ENCODE data around the gene CARF. TPM values are rescaled to one million over a fixed set of nuclear protein-coding genes. Genes with fewer than 3 reads are reported as not detected.
A peak's percentile ranks its signal among the peaks of the same experiment; 100 is the strongest.

Gene CARF
- total RNA-seq, 1 experiment from 2014 or later: 4.2 TPM

DNA sequence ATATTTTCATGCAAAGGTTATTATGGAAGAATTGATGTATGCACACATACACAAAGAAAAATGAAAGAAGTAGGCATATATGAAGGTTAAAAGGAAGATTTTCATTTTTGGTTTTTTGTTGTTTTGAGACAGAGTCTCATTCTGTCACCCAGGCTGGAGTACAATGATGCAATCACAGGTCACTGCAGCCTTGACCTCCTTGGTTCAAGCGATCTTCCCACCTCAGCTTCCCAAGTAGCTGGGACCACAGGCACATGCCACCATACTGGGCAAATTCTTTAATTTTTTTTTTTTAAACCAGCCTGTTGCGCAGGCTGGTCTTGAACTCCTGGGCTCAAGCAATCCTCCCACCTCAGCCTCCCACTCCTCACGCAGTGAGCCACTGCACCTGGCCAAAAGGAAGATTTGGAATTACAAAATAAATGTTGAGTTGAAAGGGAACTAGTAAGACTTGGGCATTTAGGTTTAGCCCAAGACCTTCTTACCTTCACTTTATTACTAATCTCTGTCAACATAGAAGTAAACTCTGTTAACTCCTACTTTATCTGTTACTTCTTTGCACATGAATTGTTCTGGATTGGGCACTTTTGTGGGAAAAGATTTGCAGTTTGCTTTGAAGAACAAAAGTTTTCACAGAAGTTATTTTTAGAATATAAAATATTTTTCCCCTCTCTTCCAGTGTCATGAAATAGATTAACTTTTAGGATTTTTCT, 70.9 kb downstream of the CARF start:
- Mint-ChIP-seq H3K27ac (peak overlapping the region in 1 of 3 experiments; percentile 31; a peak in 1 of 7 replicates), H3K4me1 (no peaks in the 10 kb centered on the region), H3K36me3 (ENCODE audit: insufficient read depth in 1 of 3, low read depth in 3 of 3) (peaks cover 6 to 27% (median 11%) of the 10 kb centered on the region in 3 experiments), H3K9me3 (peaks cover 5 to 7% of the 10 kb centered on the region in 2 experiments; a peak in 3 of 5 replicates), H3K4me3 (no peak overlapping the region), H3K27me3 (ENCODE audit: low read depth) (no peaks in the 10 kb centered on the region; the same call in 1 of the 2 replicates)
- H3K56ac ChIP-seq (ENCODE audit: insufficient read length, low read depth, low read length): no peak overlapping the region
- no peaks in the 10 kb centered on the region for H3K23me2 ChIP-seq (ENCODE audit: insufficient read length, low read depth, low read length, poor library complexity, severe bottlenecking)
- no peak overlapping the region for H2BK15ac ChIP-seq (ENCODE audit: low read depth, low read length)
- no peaks in the 10 kb centered on the region for H3K4me1 ChIP-seq (ENCODE audit: insufficient read depth, low read length)
- no peak overlapping the region for H2BK12ac ChIP-seq (ENCODE audit: insufficient read length, low read depth, low read length)
- H4K91ac ChIP-seq (ENCODE audit: insufficient read length, low read depth, low read length): no peak overlapping the region
- no peak overlapping the region for H3K9ac ChIP-seq (ENCODE audit: extremely low read depth, insufficient read length, low read length)
- no peaks in the 10 kb centered on the region for H3K9me3 ChIP-seq (ENCODE audit: control insufficient read depth, low read depth, low read length)
- H3T11ph ChIP-seq (ENCODE audit: low read length): no peak overlapping the region
- H3K27ac ChIP-seq (ENCODE audit: insufficient read length, low read depth, low read length): no peak overlapping the region
- H4K5ac ChIP-seq (ENCODE audit: insufficient read length, low read depth, low read length): no peak overlapping the region
- no peak overlapping the region for H2AK5ac ChIP-seq (ENCODE audit: insufficient read length, low read length)
- H4K20me1 ChIP-seq (ENCODE audit: control insufficient read depth, insufficient read depth, insufficient read length): no peaks in the 10 kb centered on the region
- no peak overlapping the region for H3K4ac ChIP-seq (ENCODE audit: low read depth, low read length)
- H4K8ac ChIP-seq (replicated peaks; ENCODE audit: insufficient read length, low read depth, low read length): no peak overlapping the region
- no peak overlapping the region for H2BK20ac ChIP-seq (ENCODE audit: low read depth, low read length, poor library complexity, severe bottlenecking)
- no peak overlapping the region for H3K4me2 ChIP-seq (ENCODE audit: insufficient read depth, insufficient read length, low read length)
- DNase-seq: no peak
- no peak overlapping the region for H3K14ac ChIP-seq (ENCODE audit: insufficient read depth, low read length)
- H2BK120ac ChIP-seq (ENCODE audit: low read depth, low read length, poor library complexity, severe bottlenecking): no peak overlapping the region
- H2BK5ac ChIP-seq (ENCODE audit: insufficient read length, low read length): no peak overlapping the region
- no peak overlapping the region for H2AFZ ChIP-seq (ENCODE audit: low read length)
- H3K79me2 ChIP-seq (ENCODE audit: insufficient read depth, low read length): no peaks in the 10 kb centered on the region
- no peak overlapping the region for H3K18ac ChIP-seq (ENCODE audit: insufficient read length, low read depth, low read length)
- no CpG with 5 or more reads among the region's 3 CpGs for WGBS (ENCODE audit: extremely low coverage, insufficient read length, low lambda C conversion rate)
- TF ChIP-seq, protein P1, sequence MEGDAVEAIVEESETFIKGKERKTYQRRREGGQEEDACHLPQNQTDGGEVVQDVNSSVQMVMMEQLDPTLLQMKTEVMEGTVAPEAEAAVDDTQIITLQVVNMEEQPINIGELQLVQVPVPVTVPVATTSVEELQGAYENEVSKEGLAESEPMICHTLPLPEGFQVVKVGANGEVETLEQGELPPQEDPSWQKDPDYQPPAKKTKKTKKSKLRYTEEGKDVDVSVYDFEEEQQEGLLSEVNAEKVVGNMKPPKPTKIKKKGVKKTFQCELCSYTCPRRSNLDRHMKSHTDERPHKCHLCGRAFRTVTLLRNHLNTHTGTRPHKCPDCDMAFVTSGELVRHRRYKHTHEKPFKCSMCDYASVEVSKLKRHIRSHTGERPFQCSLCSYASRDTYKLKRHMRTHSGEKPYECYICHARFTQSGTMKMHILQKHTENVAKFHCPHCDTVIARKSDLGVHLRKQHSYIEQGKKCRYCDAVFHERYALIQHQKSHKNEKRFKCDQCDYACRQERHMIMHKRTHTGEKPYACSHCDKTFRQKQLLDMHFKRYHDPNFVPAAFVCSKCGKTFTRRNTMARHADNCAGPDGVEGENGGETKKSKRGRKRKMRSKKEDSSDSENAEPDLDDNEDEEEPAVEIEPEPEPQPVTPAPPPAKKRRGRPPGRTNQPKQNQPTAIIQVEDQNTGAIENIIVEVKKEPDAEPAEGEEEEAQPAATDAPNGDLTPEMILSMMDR (conservative IDR thresholded peaks at IDR 0.05): no peak
- H3K23ac ChIP-seq (ENCODE audit: insufficient read length, low read depth, low read length): no peak overlapping the region
- no peaks in the 10 kb centered on the region for H3K27me3 ChIP-seq (ENCODE audit: insufficient read depth, low read length)
- H3K79me1 ChIP-seq (ENCODE audit: insufficient read depth, low read depth, low read length, poor library complexity, severe bottlenecking): no peaks in the 10 kb centered on the region
